Peyer's patch (tissue), 4 donors: ENCODE data around the gene ECT2. TPM values are rescaled to one million over a fixed set of nuclear protein-coding genes. Genes with fewer than 3 reads are reported as not detected.

Experiments
- DNase-seq, 3 donors: peaks; one replicate each; pipeline ENCODE4 v3.0.0-alpha.2; 2017 to 2019
- H3K27ac ChIP-seq, 4 donors: fragments of 200-600 bp; sonication (generic); one replicate each; pipeline ENCODE4 v1.5.1; 2016 to 2019
- H3K27me3 ChIP-seq, 2 donors: fragments of 200-600 bp; sonication (generic); one replicate each; pipeline ENCODE4 v1.5.1; 2019
- H3K36me3 ChIP-seq, 3 donors: fragments of 200-600 bp; sonication (generic); one replicate each; pipeline ENCODE4 v1.5.1; 2016 to 2019
- H3K4me1 ChIP-seq, 4 donors: fragments of 200-600 bp; sonication (generic); one replicate each; pipeline ENCODE4 v1.5.1; 2016 to 2019
- H3K4me3 ChIP-seq, 4 donors: fragments of 200-600 bp; sonication (generic); 1 replicate in 3 of 4; 2 replicates in 1 of 4; pipeline ENCODE4 v1.5.1; 2016 to 2019; ENCODE audit warnings: mild to moderate bottlenecking in 1 of 4
- H3K9me3 ChIP-seq, 4 donors: fragments of 200-600 bp; sonication (generic); one replicate each; pipeline ENCODE4 v1.5.1; 2016 to 2019; ENCODE audit warnings: mild to moderate bottlenecking in 1 of 4
- CTCF ChIP-seq, 6 experiments: fragments of 450-650 bp in 4 of 6; fragments of 200-600 bp in 2 of 6; sonication (generic) in 1 of 6; IDR thresholded peaks; one replicate each; pipeline ENCODE4 v1.5.1; 2017 to 2019; ENCODE audit warnings: antibody characterized with exemption in 6 of 6, mild to moderate bottlenecking in 3 of 6, moderate library complexity in 1 of 6
- POLR2A ChIP-seq, 2 donors: fragments of 450-650 bp; IDR thresholded peaks; one replicate each; pipeline ENCODE4 v1.5.1; 2017; ENCODE audit warnings: antibody characterized with exemption in 2 of 2, mild to moderate bottlenecking in 2 of 2, moderate library complexity in 2 of 2
- total RNA-seq, 4 donors: library from RNA; depleted of rRNA; stranded (reverse); fragments of >200 nt; gene quantifications; one replicate each; pipeline ENCODE4 v1.1.0, GENCODE V29; 2016

ECT2 gene
- total RNA-seq, 4 donors from 2014 or later = 8.9 to 11.2 (median 9.8) TPM

GRCh38 chr3:172844428-172844827 lies 93.9 kb downstream of the ECT2 start:
- no peak for DNase-seq
- no peak overlapping the region for H3K27ac ChIP-seq
- H3K27me3 ChIP-seq = no peaks in the 10 kb centered on the region
- no peaks in the 10 kb centered on the region for H3K36me3 ChIP-seq
- no peaks in the 10 kb centered on the region for H3K9me3 ChIP-seq
- TF ChIP-seq POLR2A (IDR thresholded peaks at IDR 0.05) (no peak), CTCF (IDR thresholded peaks at IDR 0.05) (no peak)
- H3K4me1 ChIP-seq = no peaks in the 10 kb centered on the region
- no peak overlapping the region for H3K4me3 ChIP-seq

GRCh38 chr3:172846103-172846561 lies 95.6 kb downstream of the ECT2 start:
- TF ChIP-seq CTCF (IDR thresholded peaks at IDR 0.05) (no peak), POLR2A (IDR thresholded peaks at IDR 0.05) (no peak)
- Histone ChIP-seq H3K27me3 (no peaks in the 10 kb centered on the region), H3K27ac (no peak overlapping the region), H3K36me3 (no peaks in the 10 kb centered on the region), H3K4me1 (no peaks in the 10 kb centered on the region), H3K4me3 (no peak overlapping the region), H3K9me3 (no peaks in the 10 kb centered on the region)
- DNase-seq = no peak

GRCh38 chr3:172846706-172847105 lies 96.2 kb downstream of the ECT2 start:
- Histone ChIP-seq H3K27me3 (no peaks in the 10 kb centered on the region), H3K36me3 (no peaks in the 10 kb centered on the region), H3K9me3 (no peaks in the 10 kb centered on the region), H3K4me1 (no peaks in the 10 kb centered on the region), H3K27ac (no peak overlapping the region), H3K4me3 (no peak overlapping the region)
- no peak for DNase-seq
- TF ChIP-seq POLR2A (IDR thresholded peaks at IDR 0.05) (no peak), CTCF (IDR thresholded peaks at IDR 0.05) (no peak)

GRCh38 chr3:172847292-172847691 lies 96.8 kb downstream of the ECT2 start:
- H3K27ac ChIP-seq = no peak overlapping the region
- H3K27me3 ChIP-seq = no peaks in the 10 kb centered on the region
- no peak for DNase-seq
- no peaks in the 10 kb centered on the region for H3K9me3 ChIP-seq
- TF ChIP-seq POLR2A (IDR thresholded peaks at IDR 0.05) = no peak
- no peak for TF ChIP-seq CTCF (IDR thresholded peaks at IDR 0.05)
- H3K4me1 ChIP-seq = no peaks in the 10 kb centered on the region
- no peak overlapping the region for H3K4me3 ChIP-seq
- H3K36me3 ChIP-seq = no peaks in the 10 kb centered on the region

- TF ChIP-seq CTCF (IDR thresholded peaks at IDR 0.05) = no peak
- TF ChIP-seq POLR2A (IDR thresholded peaks at IDR 0.05) = no peak
- Histone ChIP-seq H3K9me3 (no peaks in the 10 kb centered on the region), H3K4me3 (no peak overlapping the region), H3K4me1 (no peaks in the 10 kb centered on the region), H3K27me3 (no peaks in the 10 kb centered on the region), H3K27ac (no peak overlapping the region), H3K36me3 (no peaks in the 10 kb centered on the region)
- DNase-seq = no peak
Observed at GRCh38 chr3:172848910-172849309, 98.4 kb downstream of the ECT2 start.

- Histone ChIP-seq H3K27me3 (no peaks in the 10 kb centered on the region), H3K36me3 (no peaks in the 10 kb centered on the region), H3K4me3 (no peak overlapping the region), H3K9me3 (no peaks in the 10 kb centered on the region), H3K27ac (no peak overlapping the region), H3K4me1 (no peaks in the 10 kb centered on the region)
- DNase-seq = no peak
- TF ChIP-seq POLR2A (IDR thresholded peaks at IDR 0.05) = no peak
- no peak for TF ChIP-seq CTCF (IDR thresholded peaks at IDR 0.05)
Observed at GRCh38 chr3:172853005-172853404, 102.5 kb downstream of the ECT2 start.
